T-cell (primary cell): ENCODE data around the gene AAK1. TPM values are rescaled to one million over a fixed set of nuclear protein-coding genes. Genes with fewer than 3 reads are reported as not detected.
A peak's percentile ranks its signal among the peaks of the same experiment; 100 is the strongest.

Experiments used
- ATAC-seq, 4 experiments: fragments of 200-7000 bp in 3 of 4; fragments of 150-1000 bp in 1 of 4; cut with Tn5 transposase; replicated peaks in 1 of 4; 1 replicate in 3 of 4; 2 replicates in 1 of 4; pipeline ENCODE4 v1.10.0; 2021; ENCODE audit warnings: moderate library complexity in 3 of 4, mild to moderate bottlenecking in 2 of 4, moderate number of reproducible peaks in 1 of 4
- CTCF ChIA-PET, 2 donors: fragments of 300-600 bp; sonication (Branson Sonifier 250); formaldehyde crosslinking; loops; one replicate each; lab custom pipeline; 2022; ENCODE audit warnings: antibody characterized with exemption in 2 of 2; lab: Charles Lee
- POLR2A ChIA-PET, 2 donors: fragments of 300-600 bp; sonication (Branson Sonifier 250); formaldehyde crosslinking; loops; one replicate each; lab custom pipeline; 2022; ENCODE audit warnings: antibody characterized with exemption in 2 of 2; lab: Charles Lee
- DNase-seq, 35 experiments: peaks; one replicate each; pipeline versions ENCODE4 v3.0.0 to v3.0.0-alpha.2; 2013 to 2023
- H3K27ac ChIP-seq: one replicate; pipeline ENCODE4 v1.5.1; 2013; ENCODE audit warnings: low read length
- H3K27me3 ChIP-seq, 2 experiments: replicated peaks in 1 of 2; 1 replicate in 1 of 2; 2 replicates in 1 of 2; pipeline versions ENCODE4 v1.6.1 to v1.7.0; 2013; ENCODE audit warnings: low read length in 1 of 2, mixed read lengths in 1 of 2; ENCODE audit not compliant: control insufficient read depth in 2 of 2, insufficient read depth in 2 of 2; ENCODE audit errors: extremely low read depth in 1 of 2
- H3K36me3 ChIP-seq, 2 donors: 1 replicate in 1 of 2; 2 replicates in 1 of 2; pipeline versions ENCODE4 v1.6.1 to v1.7.0; 2013; ENCODE audit warnings: low read length in 1 of 2; ENCODE audit not compliant: control insufficient read depth in 2 of 2, insufficient read depth in 1 of 2; ENCODE audit errors: extremely low read depth in 1 of 2
- H3K4me1 ChIP-seq, 2 experiments: 1 replicate in 1 of 2; 2 replicates in 1 of 2; pipeline versions ENCODE4 v1.6.1 to v1.7.0; 2013; ENCODE audit warnings: low read length in 2 of 2, mixed read lengths in 1 of 2; ENCODE audit not compliant: insufficient read depth in 2 of 2, control insufficient read depth in 1 of 2; ENCODE audit errors: extremely low read depth in 1 of 2
- H3K4me3 ChIP-seq, 2 donors: 1 replicate in 1 of 2; 2 replicates in 1 of 2; pipeline versions ENCODE4 v1.5.1 to v1.7.0; 2013; ENCODE audit warnings: mild to moderate bottlenecking in 2 of 2, low read length in 1 of 2, moderate library complexity in 1 of 2; ENCODE audit not compliant: control insufficient read depth in 1 of 2; ENCODE audit errors: extremely low read depth in 1 of 2
- H3K9me3 ChIP-seq: 2 replicates; pipeline ENCODE4 v1.7.0; 2013
- H3K27ac Mint-ChIP-seq, 2 donors: one replicate each; pipeline ENCODE4 v1.8.0; 2020 to 2021; ENCODE audit warnings: mild to moderate bottlenecking in 2 of 2, mixed read lengths in 2 of 2
- H3K27me3 Mint-ChIP-seq, 2 donors: one replicate each; pipeline ENCODE4 v1.8.0; 2021 to 2022; ENCODE audit warnings: mixed read lengths in 2 of 2
- H3K36me3 Mint-ChIP-seq: one replicate; pipeline ENCODE4 v1.8.0; 2021; ENCODE audit warnings: mixed read lengths
- H3K4me1 Mint-ChIP-seq, 3 donors: one replicate each; pipeline ENCODE4 v1.8.0; 2020 to 2022; ENCODE audit warnings: mixed read lengths in 3 of 3, mild to moderate bottlenecking in 1 of 3
- H3K4me3 Mint-ChIP-seq, 3 donors: one replicate each; pipeline ENCODE4 v1.8.0; 2020 to 2022; ENCODE audit warnings: mild to moderate bottlenecking in 3 of 3, mixed read lengths in 3 of 3, moderate library complexity in 3 of 3
- H3K9me3 Mint-ChIP-seq, 3 donors: one replicate each; pipeline ENCODE4 v1.8.0; 2020 to 2022; ENCODE audit warnings: mixed read lengths in 3 of 3
- WGBS: methylation state at CpG from one replicate; pipeline ENCODE4 v1.1.5; 2013; ENCODE audit warnings: missing lambda C conversion rate; ENCODE audit not compliant: insufficient coverage; 5-methylcytosine and 5-hydroxymethylcytosine counted together
- total RNA-seq, 35 experiments: library from RNA in 6 of 35; stranded (reverse) in 6 of 35; fragments of 120-200 nt in 1 of 35; gene quantifications; one replicate each; pipeline versions ENCODE4 v1.2.1 to v1.2.4 and lab custom pipeline; 2013 to 2026

AAK1 gene
- total RNA-seq, 5 donors from 2014 or later (not counting 1 experiment from before 2014, with no cell fraction given) = 170 to 283 (median 177) TPM

DNA sequence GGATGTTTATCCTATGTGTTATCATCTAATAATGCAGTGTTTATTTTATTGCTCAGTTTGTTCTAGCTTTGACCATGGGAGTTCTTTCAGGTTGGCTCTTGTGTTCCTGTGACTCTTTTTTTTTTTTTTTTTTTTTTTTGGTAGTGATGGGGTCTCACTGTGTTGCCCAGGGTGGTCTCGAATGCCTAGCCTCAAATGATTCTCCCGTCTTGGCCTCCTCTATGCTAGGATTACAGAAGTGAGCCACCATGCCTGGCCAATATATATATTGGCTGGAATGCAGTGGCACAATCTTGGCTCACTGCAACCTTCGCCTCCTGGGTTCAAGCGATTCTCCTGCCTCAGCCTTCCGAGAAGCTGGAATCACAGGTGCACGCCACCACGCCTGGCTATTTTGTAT lies 187.4 kb downstream of the AAK1 start:
- ChIA-PET CTCF (interaction anchor here (0.6 to 0.7 kb wide), 2 partner anchors 30 to 1844 kb away, joined by 4 to 12 read pairs; no protein-coding TSS in a partner anchor), POLR2A (interaction anchor here in 1 of 2 donors (0.6 to 0.7 kb wide), 2 partner anchors 181 to 222 kb away, joined by 7 to 9 read pairs; no protein-coding TSS in a partner anchor)
- no peaks in the 10 kb centered on the region for H3K27me3 Mint-ChIP-seq
- no peak overlapping the region for H3K4me3 Mint-ChIP-seq
- Histone ChIP-seq H3K4me1 (no peaks in the 10 kb centered on the region), H3K4me3 (no peak overlapping the region), H3K27me3 (no peaks in the 10 kb centered on the region), H3K27ac (no peak overlapping the region), H3K9me3 (no peaks in the 10 kb centered on the region), H3K36me3 (peaks cover 0 to 9% of the 10 kb centered on the region in 2 donors)
- peaks cover 6 to 21% (median 18%) of the 10 kb centered on the region in 3 donors for H3K4me1 Mint-ChIP-seq
- no peak overlapping the region for H3K27ac Mint-ChIP-seq
- H3K36me3 Mint-ChIP-seq = peaks cover 3% of the 10 kb centered on the region
- DNase-seq (no peak), ATAC-seq (no peak)
- no peaks in the 10 kb centered on the region for H3K9me3 Mint-ChIP-seq
- 100% methylated on average over 2 of the region's 7 CpGs for WGBS

DNA sequence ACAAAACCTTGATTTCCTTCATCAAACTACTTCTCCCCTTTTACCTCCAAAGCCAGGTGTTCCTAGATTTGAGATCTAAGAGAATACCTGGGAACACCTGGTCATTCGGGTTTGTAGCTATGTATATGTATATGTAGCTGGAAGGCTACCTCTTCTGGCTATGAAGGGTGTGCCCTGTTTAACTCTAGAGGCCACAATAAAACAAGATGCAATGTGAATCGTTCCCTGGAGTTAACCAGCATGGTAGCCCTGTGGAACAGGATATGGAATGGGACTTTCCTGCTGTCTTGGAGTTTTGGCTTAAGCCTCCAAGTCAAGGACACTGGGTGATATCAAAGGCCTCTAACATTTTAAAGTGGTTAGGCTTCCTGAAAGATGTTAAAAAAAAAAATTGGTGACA lies 188.6 kb downstream of the AAK1 start:
- Histone ChIP-seq H3K36me3 (no peaks in the 10 kb centered on the region), H3K27ac (no peak overlapping the region), H3K27me3 (no peaks in the 10 kb centered on the region), H3K4me1 (no peaks in the 10 kb centered on the region), H3K9me3 (no peaks in the 10 kb centered on the region), H3K4me3 (no peak overlapping the region)
- ChIA-PET POLR2A (interaction anchor here in 1 of 2 donors (1.0 kb wide), 1 partner anchor 19 kb away, joined by 4 read pairs; no protein-coding TSS in a partner anchor), CTCF (no interaction called here)
- Mint-ChIP-seq H3K4me1 (peaks cover 6 to 21% (median 18%) of the 10 kb centered on the region in 3 donors), H3K9me3 (no peaks in the 10 kb centered on the region), H3K27me3 (no peaks in the 10 kb centered on the region), H3K27ac (no peak overlapping the region), H3K36me3 (peaks cover 6% of the 10 kb centered on the region), H3K4me3 (no peak overlapping the region)
- no CpG with 5 or more reads among the region's 2 CpGs for WGBS
- no peak for ATAC-seq
- DNase-seq = no peak

- CTCF ChIA-PET = no interaction called here
- no peaks in the 10 kb centered on the region for H3K9me3 ChIP-seq
- POLR2A ChIA-PET = interaction anchor here in 1 of 2 donors (1.0 kb wide), 1 partner anchor 18 kb away, joined by 4 read pairs; no protein-coding TSS in a partner anchor
- no peak overlapping the region for H3K27ac ChIP-seq
- ATAC-seq (peak in 1 of 4 experiments; percentile 18), DNase-seq (no peak)
- H3K27ac Mint-ChIP-seq = no peak overlapping the region
- no peaks in the 10 kb centered on the region for H3K27me3 ChIP-seq
- H3K36me3 Mint-ChIP-seq = peaks cover 6% of the 10 kb centered on the region
- peaks cover 6 to 21% (median 17%) of the 10 kb centered on the region in 3 donors for H3K4me1 Mint-ChIP-seq
- no peaks in the 10 kb centered on the region for H3K9me3 Mint-ChIP-seq
- 50% methylated on average over 3 of the region's 4 CpGs for WGBS
- no peak overlapping the region for H3K4me3 Mint-ChIP-seq
- no peaks in the 10 kb centered on the region for H3K4me1 ChIP-seq
- no peak overlapping the region for H3K4me3 ChIP-seq
- H3K27me3 Mint-ChIP-seq = no peaks in the 10 kb centered on the region
- no peaks in the 10 kb centered on the region for H3K36me3 ChIP-seq
These were observed 189.9 kb downstream of the AAK1 start for GRCh38 chr2:69453475-69454129.

DNA sequence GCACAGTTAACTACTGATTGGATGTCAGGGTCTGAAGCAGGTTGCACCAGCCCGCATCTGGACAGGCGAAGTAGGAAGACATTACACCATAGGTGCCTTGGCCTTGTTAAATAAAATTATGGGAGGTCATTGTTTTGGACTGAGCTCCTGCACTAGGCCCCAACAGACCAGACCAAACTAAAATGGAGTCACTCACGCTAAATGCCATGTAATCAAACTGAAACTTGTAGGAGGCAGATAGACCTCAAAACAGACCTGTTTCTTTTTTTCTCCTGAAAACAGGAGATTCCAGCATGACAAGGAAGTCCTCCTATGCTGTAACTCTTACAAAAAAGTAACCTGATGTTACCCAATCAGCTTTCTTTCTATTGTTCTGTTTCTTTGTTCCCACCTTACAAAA lies 190.9 kb downstream of the AAK1 start:
- peak overlapping the region in 1 of 2 donors; percentile 4 for H3K27ac Mint-ChIP-seq
- H3K36me3 ChIP-seq = no peaks in the 10 kb centered on the region
- DNase-seq = no peak
- 71% methylated on average over 1 of the region's 3 CpGs for WGBS
- peaks cover 6 to 21% (median 16%) of the 10 kb centered on the region in 3 donors for H3K4me1 Mint-ChIP-seq
- POLR2A ChIA-PET = no interaction called here
- H3K27me3 ChIP-seq = no peaks in the 10 kb centered on the region
- no peaks in the 10 kb centered on the region for H3K9me3 Mint-ChIP-seq
- H3K36me3 Mint-ChIP-seq = peaks cover 13% of the 10 kb centered on the region
- H3K4me3 Mint-ChIP-seq = no peak overlapping the region
- CTCF ChIA-PET = no interaction called here
- no peak overlapping the region for H3K4me3 ChIP-seq
- H3K27ac ChIP-seq = no peak overlapping the region
- H3K9me3 ChIP-seq = no peaks in the 10 kb centered on the region
- ATAC-seq = no peak
- no peaks in the 10 kb centered on the region for H3K27me3 Mint-ChIP-seq
- H3K4me1 ChIP-seq = no peaks in the 10 kb centered on the region

DNA sequence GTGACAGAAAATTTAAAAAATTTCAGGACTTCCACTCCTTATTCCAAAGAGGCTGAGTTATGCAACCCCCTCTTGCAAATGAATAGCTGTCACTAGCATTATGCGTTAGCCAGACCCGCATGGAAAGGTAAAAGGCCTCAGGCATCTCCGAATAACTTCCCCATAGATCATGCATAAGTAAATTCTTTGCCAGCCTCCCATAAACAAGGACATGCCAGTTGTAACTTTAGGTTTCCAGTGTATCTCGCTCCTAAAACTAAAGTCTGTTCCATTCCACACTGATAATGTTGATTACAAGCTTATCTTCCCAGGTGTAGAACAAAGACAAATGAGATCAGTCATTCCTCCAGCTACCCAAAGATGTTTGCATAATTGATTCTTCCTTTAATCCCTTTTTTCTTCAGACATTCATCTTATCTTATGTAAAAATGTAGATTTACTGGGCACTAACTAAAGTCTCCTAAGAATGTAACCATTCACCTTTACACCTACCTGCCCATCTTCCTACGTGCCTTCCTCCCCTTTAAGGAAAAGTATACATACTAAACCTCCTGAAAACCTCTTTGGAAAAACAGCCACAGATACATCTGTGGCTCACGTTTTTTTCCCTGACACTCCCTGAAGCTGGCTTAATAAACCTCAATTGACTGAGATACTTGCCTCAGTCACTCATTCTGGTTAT lies 192.7 kb downstream of the AAK1 start:
- Mint-ChIP-seq H3K27ac (no peak overlapping the region), H3K27me3 (no peaks in the 10 kb centered on the region), H3K9me3 (no peaks in the 10 kb centered on the region), H3K4me1 (peaks cover 6 to 12% (median 11%) of the 10 kb centered on the region in 3 donors), H3K36me3 (peaks cover 18% of the 10 kb centered on the region), H3K4me3 (no peak overlapping the region)
- Histone ChIP-seq H3K4me1 (no peaks in the 10 kb centered on the region), H3K4me3 (no peak overlapping the region), H3K36me3 (no peaks in the 10 kb centered on the region), H3K9me3 (no peaks in the 10 kb centered on the region), H3K27me3 (no peaks in the 10 kb centered on the region), H3K27ac (no peak overlapping the region)
- ChIA-PET POLR2A (interaction anchor here in 1 of 2 donors (0.6 kb wide), 2 partner anchors 9 to 61 kb away, joined by 3 read pairs; no protein-coding TSS in a partner anchor), CTCF (no interaction called here)
- WGBS = 88% methylated on average over 6 of the region's 6 CpGs
- DNase-seq (no peak), ATAC-seq (no peak)

- no peaks in the 10 kb centered on the region for H3K4me1 ChIP-seq
- ChIA-PET POLR2A (no interaction called here), CTCF (no interaction called here)
- no peak overlapping the region for H3K4me3 ChIP-seq
- H3K27ac ChIP-seq = no peak overlapping the region
- Mint-ChIP-seq H3K4me1 (peaks cover 2 to 7% (median 6%) of the 10 kb centered on the region in 3 donors), H3K27me3 (no peaks in the 10 kb centered on the region), H3K27ac (no peak overlapping the region), H3K4me3 (no peak overlapping the region), H3K36me3 (peaks cover 18% of the 10 kb centered on the region), H3K9me3 (no peaks in the 10 kb centered on the region)
- H3K27me3 ChIP-seq = no peaks in the 10 kb centered on the region
- DNase-seq (no peak), ATAC-seq (no peak)
- no peaks in the 10 kb centered on the region for H3K9me3 ChIP-seq
- no peaks in the 10 kb centered on the region for H3K36me3 ChIP-seq
- 79% methylated on average over 2 of the region's 5 CpGs for WGBS
These were observed 193.6 kb downstream of the AAK1 start for GRCh38 chr2:69449906-69450305.
